KMS-11 (cell line): ENCODE data around the gene NOX5.

Source experiments
- H2AFZ ChIP-seq: fragments of 200-600 bp; sonication (generic); 2 replicates; pipeline ENCODE4 v1.6.1; 2016; ENCODE audit warnings: antibody characterized with exemption, mixed run types, low read depth
- H3K27ac ChIP-seq: fragments of 200-600 bp; sonication (generic); 2 replicates; pipeline ENCODE4 v1.6.1; 2016; ENCODE audit warnings: mild to moderate bottlenecking, mixed run types
- H3K27me3 ChIP-seq: fragments of 200-600 bp; sonication (generic); 2 replicates; pipeline ENCODE4 v1.6.1; 2017; ENCODE audit warnings: mild to moderate bottlenecking, low read depth, mixed run types, moderate library complexity; ENCODE audit not compliant: insufficient read depth
- H3K36me3 ChIP-seq: fragments of 200-600 bp; sonication (generic); 2 replicates; pipeline ENCODE4 v1.6.1; 2017; ENCODE audit warnings: mild to moderate bottlenecking, mixed run types; ENCODE audit not compliant: insufficient read depth
- H3K4me1 ChIP-seq: fragments of 200-600 bp; sonication (generic); 2 replicates; pipeline ENCODE4 v1.6.1; 2016; ENCODE audit warnings: mild to moderate bottlenecking, low read depth, mixed run types; ENCODE audit not compliant: poor library complexity, severe bottlenecking
- H3K4me2 ChIP-seq: fragments of 200-600 bp; sonication (generic); 2 replicates; pipeline ENCODE4 v1.7.0; 2016; ENCODE audit warnings: mild to moderate bottlenecking, mixed run types
- H3K4me3 ChIP-seq: fragments of 200-600 bp; sonication (generic); IDR thresholded peaks from 2 replicates; pipeline ENCODE4 v1.6.1; 2017; ENCODE audit warnings: low read depth, low read length, mixed read lengths; ENCODE audit not compliant: insufficient read depth
- H3K79me2 ChIP-seq: fragments of 200-600 bp; sonication (generic); 2 replicates; pipeline ENCODE4 v1.6.1; 2016; ENCODE audit warnings: low read depth, mixed run types; ENCODE audit not compliant: insufficient read depth
- H3K9ac ChIP-seq: fragments of 200-600 bp; sonication (generic); 2 replicates; pipeline ENCODE4 v1.6.1; 2016; ENCODE audit warnings: mild to moderate bottlenecking, mixed run types
- H4K20me1 ChIP-seq: fragments of 200-600 bp; sonication (generic); 2 replicates; pipeline ENCODE4 v1.6.1; 2016; ENCODE audit warnings: mild to moderate bottlenecking, mixed run types; ENCODE audit not compliant: insufficient read depth
- CTCF ChIP-seq: fragments of 200-600 bp; sonication (generic); conservative IDR thresholded peaks from 2 replicates; pipeline ENCODE4 v1.6.1; 2017; ENCODE audit warnings: low read depth, mild to moderate bottlenecking, antibody characterized with exemption, low read length, moderate library complexity, mixed read lengths

Gene NOX5

GRCh38 chr15:68984586-68984985 is 29.9 kb upstream of the NOX5 start:
- H3K4me3 ChIP-seq: no peak overlapping the region
- no peak for TF ChIP-seq CTCF
- no peak overlapping the region for H3K4me2 ChIP-seq
- no peaks in the 10 kb centered on the region for H3K4me1 ChIP-seq
- no peaks in the 10 kb centered on the region for H4K20me1 ChIP-seq
- H3K36me3 ChIP-seq: no peaks in the 10 kb centered on the region
- H3K27me3 ChIP-seq: no peaks in the 10 kb centered on the region
- H2AFZ ChIP-seq: no peak overlapping the region
- H3K79me2 ChIP-seq: no peaks in the 10 kb centered on the region
- H3K9ac ChIP-seq: no peak overlapping the region
- H3K27ac ChIP-seq: no peak overlapping the region

GRCh38 chr15:68985361-68985891 is 29.1 kb upstream of the NOX5 start:
- no peak overlapping the region for H2AFZ ChIP-seq

GRCh38 chr15:68986322-68986721 is 28.2 kb upstream of the NOX5 start:
- Histone ChIP-seq H3K4me1 (no peaks in the 10 kb centered on the region), H3K27ac (no peak overlapping the region), H3K4me2 (no peak overlapping the region), H2AFZ (no peak overlapping the region), H4K20me1 (no peaks in the 10 kb centered on the region), H3K36me3 (no peaks in the 10 kb centered on the region), H3K27me3 (no peaks in the 10 kb centered on the region), H3K4me3 (no peak overlapping the region), H3K79me2 (no peaks in the 10 kb centered on the region), H3K9ac (no peak overlapping the region)
- TF ChIP-seq CTCF: no peak

More at GRCh38 chr15:68985361-68985891, 29.1 kb upstream of the NOX5 start:
- H3K27ac ChIP-seq: no peak overlapping the region
- TF ChIP-seq CTCF: no peak
- no peaks in the 10 kb centered on the region for H3K36me3 ChIP-seq
- H3K4me1 ChIP-seq: no peaks in the 10 kb centered on the region
- H3K27me3 ChIP-seq: no peaks in the 10 kb centered on the region
- no peak overlapping the region for H3K4me3 ChIP-seq
- H3K79me2 ChIP-seq: no peaks in the 10 kb centered on the region
- H3K4me2 ChIP-seq: no peak overlapping the region
- no peaks in the 10 kb centered on the region for H4K20me1 ChIP-seq
- no peak overlapping the region for H3K9ac ChIP-seq

GRCh38 chr15:68987120-68987519 is 27.4 kb upstream of the NOX5 start:
- Histone ChIP-seq H3K79me2 (no peaks in the 10 kb centered on the region), H3K4me1 (no peaks in the 10 kb centered on the region), H3K4me3 (no peak overlapping the region), H3K9ac (no peak overlapping the region), H2AFZ (no peak overlapping the region), H4K20me1 (no peaks in the 10 kb centered on the region), H3K27ac (no peak overlapping the region), H3K36me3 (no peaks in the 10 kb centered on the region), H3K4me2 (no peak overlapping the region), H3K27me3 (no peaks in the 10 kb centered on the region)
- TF ChIP-seq CTCF: no peak
